ENCODE results near the gene LIN28A. TPM values are rescaled to one million over a fixed set of nuclear protein-coding genes. Genes with fewer than 3 reads are reported as not detected.
"Not testable (repeated sequence)": the region's sequence is repeated elsewhere in the genome, so short reads cannot be mapped to it uniquely, and the experiment has no call there.

The LIN28A gene
- total and polyA plus RNA-seq, 7 experiments from 2014 or later: not detected

DNA sequence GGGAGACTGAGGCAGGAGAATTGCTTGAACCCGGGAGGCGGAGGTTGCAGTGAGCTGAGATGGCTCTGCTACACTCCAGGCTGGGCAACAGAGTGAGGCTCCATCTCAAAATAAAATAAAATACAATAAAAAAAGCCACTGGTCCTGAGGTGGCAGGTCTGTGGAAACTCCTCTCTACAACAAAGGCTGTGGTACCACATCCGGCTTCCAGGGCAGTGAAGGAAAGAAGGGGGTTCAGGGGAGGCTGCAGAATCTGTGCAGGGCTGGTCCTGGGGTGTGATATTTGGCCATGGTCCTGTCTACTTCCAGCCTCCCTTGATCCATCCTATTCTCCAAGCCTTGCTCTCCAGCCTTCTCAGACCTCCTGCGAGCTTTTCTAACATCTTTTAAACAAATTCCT lies 37.3 kb upstream of the LIN28A start:
- H3K4me1 ChIP-seq (ENCODE audit: control insufficient read depth in 2 of 2, insufficient read depth in 2 of 2, low read length in 2 of 2): peaks cover 78 to 79% of the 10 kb centered on the region in 2 donors
- intact Hi-C loops (cut with micrococcal nuclease): no loop called here
- H3K4me3 Mint-ChIP-seq: peak overlapping the region; percentile 14 to 80 (median 64)
- no peak overlapping the region for H3K27ac ChIP-seq (ENCODE audit: low read depth, low read length)
- peaks cover 75 to 91% (median 83%) of the 10 kb centered on the region in 7 donors for H3K4me1 Mint-ChIP-seq
- peaks cover 0 to 17% (median 0%) of the 10 kb centered on the region in 5 donors for H3K36me3 Mint-ChIP-seq
- CTCF ChIA-PET: interaction anchor here (0.6 to 2.5 kb wide), 10 partner anchors 9 to 1543 kb away, joined by 3 to 21 read pairs (median 4); no protein-coding TSS in a partner anchor
- H3K9me3 ChIP-seq (ENCODE audit: control insufficient read depth in 2 of 3, low read length in 3 of 3): no peaks in the 10 kb centered on the region
- H3K27ac Mint-ChIP-seq: peak overlapping the region in 8 of 9 donors; percentile 29 to 93 (median 83)
- POLR2A ChIA-PET: interaction anchor here (0.5 to 4.2 kb wide), 7 partner anchors 10 to 89 kb away, joined by 3 to 25 read pairs (median 3); partner anchors contain the start of gene CD52
- no peak overlapping the region for H3K4me3 ChIP-seq (ENCODE audit: low read length)
- H3K27me3 Mint-ChIP-seq: no peaks in the 10 kb centered on the region
- DNase-seq: peak in 7 of 9 donors; percentile 35 to 64 (median 56)
- no peaks in the 10 kb centered on the region for H3K27me3 ChIP-seq (ENCODE audit: control insufficient read depth in 2 of 2, insufficient read depth in 2 of 2, low read length in 2 of 2)
- H3K36me3 ChIP-seq (ENCODE audit: control insufficient read depth in 2 of 3, insufficient read depth in 3 of 3, low read length in 3 of 3): no peaks in the 10 kb centered on the region
- peaks cover 0 to 11% (median 1%) of the 10 kb centered on the region in 11 donors for H3K9me3 Mint-ChIP-seq
- ATAC-seq: peak; percentile 58

GRCh38 chr1:26373789-26374188 lies 36.8 kb upstream of the LIN28A start:
- H3K36me3 Mint-ChIP-seq: peaks cover 0 to 21% (median 0%) of the 10 kb centered on the region in 5 donors
- H3K27me3 Mint-ChIP-seq: no peaks in the 10 kb centered on the region
- Histone ChIP-seq H3K4me1 (ENCODE audit: control insufficient read depth in 2 of 2, insufficient read depth in 2 of 2, low read length in 2 of 2) (peaks cover 82 to 83% of the 10 kb centered on the region in 2 donors), H3K4me3 (ENCODE audit: low read length) (no peak overlapping the region), H3K27ac (ENCODE audit: low read depth, low read length) (no peak overlapping the region), H3K9me3 (ENCODE audit: control insufficient read depth in 2 of 3, low read length in 3 of 3) (no peaks in the 10 kb centered on the region), H3K27me3 (ENCODE audit: control insufficient read depth in 2 of 2, insufficient read depth in 2 of 2, low read length in 2 of 2) (no peaks in the 10 kb centered on the region), H3K36me3 (ENCODE audit: control insufficient read depth in 2 of 3, insufficient read depth in 3 of 3, low read length in 3 of 3) (no peaks in the 10 kb centered on the region)
- peak overlapping the region in 8 of 9 donors; percentile 49 to 93 (median 79) for H3K27ac Mint-ChIP-seq
- peak overlapping the region in 9 of 10 donors; percentile 14 to 80 (median 62) for H3K4me3 Mint-ChIP-seq
- CTCF ChIA-PET: interaction anchor here (0.6 to 2.5 kb wide), 11 partner anchors 10 to 1543 kb away, joined by 3 to 21 read pairs (median 5); no protein-coding TSS in a partner anchor
- POLR2A ChIA-PET: interaction anchor here (0.9 to 4.2 kb wide), 7 partner anchors 11 to 94 kb away, joined by 3 to 25 read pairs (median 7); partner anchors contain the start of genes CD52 and SH3BGRL3
- no peak for ATAC-seq
- H3K9me3 Mint-ChIP-seq: peaks cover 0 to 10% (median 1%) of the 10 kb centered on the region in 11 donors
- intact Hi-C loops (cut with micrococcal nuclease): no loop called here
- no peak for DNase-seq
- H3K4me1 Mint-ChIP-seq: peaks cover 77 to 92% (median 86%) of the 10 kb centered on the region in 7 donors

DNA sequence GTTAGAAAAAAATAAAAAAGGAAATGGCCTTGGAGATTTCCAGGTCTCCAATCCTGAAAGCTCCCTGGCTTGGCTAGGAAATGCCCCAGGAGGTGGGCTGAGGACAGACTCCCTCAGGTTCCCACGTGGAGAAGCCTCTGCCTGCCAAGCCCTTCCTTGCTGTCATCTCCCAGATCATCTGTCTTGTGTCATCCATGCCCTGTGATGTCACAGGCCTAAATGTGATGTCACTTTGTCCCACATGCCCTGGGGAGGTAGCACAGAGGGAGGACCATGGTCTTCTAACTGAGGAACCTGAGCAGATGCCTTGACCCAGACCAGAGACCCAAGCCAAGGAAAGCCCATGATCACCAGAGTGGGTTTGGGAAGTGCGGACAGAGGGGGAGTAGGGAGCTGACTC lies 36.3 kb upstream of the LIN28A start:
- DNase-seq; H3K9me3 ChIP-seq (ENCODE audit: control insufficient read depth in 2 of 3, low read length in 3 of 3); H3K27me3 ChIP-seq (ENCODE audit: control insufficient read depth in 2 of 2, insufficient read depth in 2 of 2, low read length in 2 of 2); H3K9me3 Mint-ChIP-seq; H3K36me3 ChIP-seq (ENCODE audit: control insufficient read depth in 2 of 3, insufficient read depth in 3 of 3, low read length in 3 of 3); intact Hi-C loops (cut with micrococcal nuclease); ATAC-seq; H3K27me3 Mint-ChIP-seq; H3K4me3 ChIP-seq (ENCODE audit: low read length): not testable (repeated sequence)
- Mint-ChIP-seq H3K36me3 (peaks cover 0 to 23% (median 0%) of the 10 kb centered on the region in 5 donors), H3K4me1 (peaks cover 81 to 97% (median 89%) of the 10 kb centered on the region in 7 donors), H3K4me3 (peak overlapping the region in 9 of 10 donors; percentile 14 to 80 (median 62)), H3K27ac (peak overlapping the region in 7 of 9 donors; percentile 68 to 93 (median 86))
- CTCF ChIA-PET: interaction anchor here (0.7 to 2.6 kb wide), 9 partner anchors 10 to 111 kb away, joined by 3 to 21 read pairs (median 9); no protein-coding TSS in a partner anchor
- H3K4me1 ChIP-seq (ENCODE audit: control insufficient read depth in 2 of 2, insufficient read depth in 2 of 2, low read length in 2 of 2): peaks cover 88% of the 10 kb centered on the region in 2 donors
- POLR2A ChIA-PET: interaction anchor here (0.7 to 4.2 kb wide), 10 partner anchors 11 to 249 kb away, joined by 3 to 25 read pairs (median 4); partner anchors contain the start of gene SH3BGRL3
- H3K27ac ChIP-seq (ENCODE audit: low read depth, low read length): peak overlapping the region; percentile 39

- Histone ChIP-seq H3K27ac (ENCODE audit: low read depth, low read length) (peak overlapping the region; percentile 14), H3K27me3 (ENCODE audit: control insufficient read depth in 2 of 2, insufficient read depth in 2 of 2, low read length in 2 of 2) (no peaks in the 10 kb centered on the region), H3K4me3 (ENCODE audit: low read length) (peak overlapping the region; percentile 13), H3K4me1 (ENCODE audit: control insufficient read depth in 2 of 2, insufficient read depth in 2 of 2, low read length in 2 of 2) (peaks cover 89 to 90% of the 10 kb centered on the region in 2 donors), H3K9me3 (ENCODE audit: control insufficient read depth in 2 of 3, low read length in 3 of 3) (no peaks in the 10 kb centered on the region), H3K36me3 (ENCODE audit: control insufficient read depth in 2 of 3, insufficient read depth in 3 of 3, low read length in 3 of 3) (no peaks in the 10 kb centered on the region)
- DNase-seq: no peak
- intact Hi-C loops (cut with micrococcal nuclease): loop anchor here (5.0 kb wide), 5 partner anchors 38 to 263 kb away; partner anchors contain the start of genes CD52 (in 1 of the 2), HMGN2 (in 1 of the 2) and PDIK1L (in 1 of the 2)
- ChIA-PET CTCF (interaction anchor here (0.7 to 2.6 kb wide), 8 partner anchors 11 to 53 kb away, joined by 4 to 14 read pairs (median 7); no protein-coding TSS in a partner anchor), POLR2A (interaction anchor here (0.5 to 4.2 kb wide), 9 partner anchors 10 to 249 kb away, joined by 3 to 25 read pairs (median 4); partner anchors contain the start of gene SH3BGRL3)
- ATAC-seq: no peak
- Mint-ChIP-seq H3K4me3 (peak overlapping the region; percentile 1 to 80 (median 64)), H3K27me3 (no peaks in the 10 kb centered on the region), H3K36me3 (peaks cover 0 to 22% (median 0%) of the 10 kb centered on the region in 5 donors), H3K9me3 (peaks cover 0 to 8% (median 1%) of the 10 kb centered on the region in 11 donors), H3K27ac (peak overlapping the region; percentile 37 to 93 (median 84)), H3K4me1 (peaks cover 81 to 96% (median 90%) of the 10 kb centered on the region in 7 donors)
These were observed 35.5 kb upstream of the LIN28A start for GRCh38 chr1:26375081-26375480.

DNA sequence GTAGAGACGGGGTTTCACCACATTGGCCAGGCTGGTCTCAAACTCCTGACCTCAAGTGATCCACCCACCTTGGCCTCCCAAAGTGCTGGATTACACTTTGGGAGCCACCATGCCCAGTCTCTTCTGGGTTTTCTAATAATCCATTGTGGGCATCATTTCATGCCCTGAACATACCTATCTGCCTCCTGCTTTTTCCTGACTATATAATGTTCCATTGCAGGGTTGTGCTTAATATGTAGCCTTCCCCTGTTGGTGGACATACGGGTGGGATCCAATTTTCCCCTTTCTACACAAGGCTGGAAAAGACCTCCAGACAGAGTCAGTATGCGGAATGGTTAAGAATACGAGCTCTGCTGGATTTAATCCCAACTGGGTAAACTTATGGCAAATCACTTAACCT lies 34.6 kb upstream of the LIN28A start:
- Mint-ChIP-seq H3K4me1 (peaks cover 72 to 93% (median 87%) of the 10 kb centered on the region in 7 donors), H3K4me3 (peak overlapping the region in 4 of 10 donors; percentile 43 to 75 (median 54)), H3K36me3 (peaks cover 0 to 19% (median 0%) of the 10 kb centered on the region in 5 donors), H3K9me3 (peaks cover 0 to 4% (median 0%) of the 10 kb centered on the region in 11 donors), H3K27ac (peak overlapping the region in 3 of 9 donors; percentile 74 to 93 (median 89)), H3K27me3 (no peaks in the 10 kb centered on the region)
- no peak for ATAC-seq
- no peak for DNase-seq
- Histone ChIP-seq H3K9me3 (ENCODE audit: control insufficient read depth in 2 of 3, low read length in 3 of 3) (no peaks in the 10 kb centered on the region), H3K36me3 (ENCODE audit: control insufficient read depth in 2 of 3, insufficient read depth in 3 of 3, low read length in 3 of 3) (no peaks in the 10 kb centered on the region), H3K27me3 (ENCODE audit: control insufficient read depth in 2 of 2, insufficient read depth in 2 of 2, low read length in 2 of 2) (no peaks in the 10 kb centered on the region), H3K4me1 (ENCODE audit: control insufficient read depth in 2 of 2, insufficient read depth in 2 of 2, low read length in 2 of 2) (peaks cover 80 to 83% of the 10 kb centered on the region in 2 donors), H3K27ac (ENCODE audit: low read depth, low read length) (no peak overlapping the region), H3K4me3 (ENCODE audit: low read length) (no peak overlapping the region)
- ChIA-PET POLR2A (interaction anchor here (1.1 kb wide), 1 partner anchor 95 kb away, joined by 4 read pairs; no protein-coding TSS in a partner anchor), CTCF (interaction anchor here (0.6 to 2.6 kb wide), 4 partner anchors 12 to 499 kb away, joined by 3 to 25 read pairs (median 10); no protein-coding TSS in a partner anchor)
- intact Hi-C loops (cut with micrococcal nuclease): loop anchor here (5.0 kb wide), 5 partner anchors 39 to 264 kb away; partner anchors contain the start of genes CD52 (in 1 of the 2), HMGN2 (in 1 of the 2) and PDIK1L (in 1 of the 2)
